Adrenal gland (tissue), 12 donors: ENCODE measurements around the gene DDX59. TPM values are rescaled to one million over a fixed set of nuclear protein-coding genes. Genes with fewer than 3 reads are reported as not detected.

Experiments
- DNase-seq, 7 donors: peaks; one replicate each; pipeline ENCODE4 v3.0.0-alpha.2; 2019 to 2020
- H3K27ac ChIP-seq, 5 donors: fragments of 200-600 bp; sonication (generic) in 4 of 5; 1 replicate in 3 of 5; 2 replicates in 2 of 5; pipeline versions ENCODE4 v1.5.1 to v1.8.0; 2016 to 2020; ENCODE audit warnings: mild to moderate bottlenecking in 1 of 5
- H3K27me3 ChIP-seq: fragments of 200-600 bp; 2 replicates; pipeline ENCODE4 v1.8.0; 2021
- H3K36me3 ChIP-seq, 2 donors: fragments of 200-600 bp; replicated peaks in 1 of 2; 1 replicate in 1 of 2; 2 replicates in 1 of 2; pipeline versions ENCODE4 v1.5.1 to v1.8.0; 2018 to 2022
- H3K4me1 ChIP-seq, 2 donors: fragments of 200-600 bp; replicated peaks in 1 of 2; 1 replicate in 1 of 2; 2 replicates in 1 of 2; pipeline versions ENCODE4 v1.5.1 to v1.8.0; 2018 to 2021
- H3K4me3 ChIP-seq, 4 donors: fragments of 200-600 bp; sonication (generic) in 3 of 4; one replicate each; pipeline ENCODE4 v1.5.1; 2016 to 2018
- H3K9me3 ChIP-seq, 3 donors: fragments of 200-600 bp; sonication (generic) in 1 of 3; replicated peaks in 1 of 3; 1 replicate in 2 of 3; 2 replicates in 1 of 3; pipeline versions ENCODE4 v1.5.1 to v1.8.0; 2016 to 2021
- POLR2A ChIP-seq, 2 donors: fragments of 450-650 bp; IDR thresholded peaks; one replicate each; pipeline ENCODE4 v1.6.1; 2017; ENCODE audit warnings: antibody characterized with exemption in 2 of 2, mild to moderate bottlenecking in 2 of 2, moderate library complexity in 1 of 2
- WGBS, 4 donors: extraction: QIAGEN DNeasy Blood & Tissue Kit in 2 of 4; methylation state at CpG; one replicate each; pipeline versions ENCODE4 v1.1.5 to v1.1.7; 2013 to 2017; 5-methylcytosine and 5-hydroxymethylcytosine counted together
- intact Hi-C, 2 donors: fragments of 100-400 bp; cut with DNase I; formaldehyde crosslinking; loops; one replicate each; pipeline versions ENCODE4 v1.14.1 to v1.15.0; 2022 to 2023
- polyA plus RNA-seq, 3 donors: library from polyadenylated mRNA; stranded (reverse); fragments of 200-250 nt in 2 of 3; fragments of 350-450 nt in 1 of 3; fragmentation: Illumina TruSeq in 1 of 3; extraction: RNeasy Lipid Tissue Mini Kit (QIAGEN cat#74804) in 1 of 3; gene quantifications; one replicate each; pipeline ENCODE4 v1.2.3, GENCODE V29; 2013 to 2014
- total RNA-seq, 9 donors: library from RNA; depleted of rRNA in 4 of 9; stranded (reverse); fragments of >200 nt in 4 of 9; fragments of 120-200 nt in 1 of 9; fragmentation: NEBNext Ultra II Directional in 1 of 9; extraction: Animal tissue kit (Norgen Biotek cat#: 25700) in 1 of 9; gene quantifications; one replicate each; pipeline versions ENCODE4 v1.1.0 to v1.2.4, GENCODE V29; 2013 to 2023
- TF ChIP-seq, protein P1 (sequence below), 6 experiments: fragments of 450-650 bp in 4 of 6; fragments of 200-600 bp in 2 of 6; sonication (generic) in 1 of 6; IDR thresholded peaks; 1 replicate in 5 of 6; 2 replicates in 1 of 6; pipeline versions ENCODE4 v1.5.1 to v1.8.0; 2016 to 2021; ENCODE audit warnings: antibody characterized with exemption in 6 of 6, mild to moderate bottlenecking in 2 of 6, moderate library complexity in 1 of 6
- donor health status: healthy with polysubstance abuse.
- donor health status: Bipolar disorder and iron deficiency.
- donor health status: DM: yes; HTN: yes; CAD: no.
- donor health status: DM: no; HTN: no; CAD: no.
- donor health status: DM: no; HTN: no; CAD: no.
- donor health status: DM: yes; HTN: yes; CAD: no.

The DDX59 gene
- total and polyA plus RNA-seq, 12 donors, result 13.5 to 46.1 (median 25.1) TPM

- Histone ChIP-seq H3K9me3 (no peaks in the 10 kb centered on the region), H3K36me3 (peaks cover 0 to 20% of the 10 kb centered on the region in 2 donors), H3K4me1 (peaks cover 5% of the 10 kb centered on the region in 2 donors), H3K27ac (no peak overlapping the region), H3K27me3 (no peaks in the 10 kb centered on the region), H3K4me3 (no peak overlapping the region)
- intact Hi-C loops, result no loop called here
- 86 to 91% (median 86%) methylated on average over 4 of the region's 4 CpGs for WGBS, 4 donors
- no peak for TF ChIP-seq POLR2A (IDR thresholded peaks at IDR 0.05)
- TF ChIP-seq, protein P1, sequence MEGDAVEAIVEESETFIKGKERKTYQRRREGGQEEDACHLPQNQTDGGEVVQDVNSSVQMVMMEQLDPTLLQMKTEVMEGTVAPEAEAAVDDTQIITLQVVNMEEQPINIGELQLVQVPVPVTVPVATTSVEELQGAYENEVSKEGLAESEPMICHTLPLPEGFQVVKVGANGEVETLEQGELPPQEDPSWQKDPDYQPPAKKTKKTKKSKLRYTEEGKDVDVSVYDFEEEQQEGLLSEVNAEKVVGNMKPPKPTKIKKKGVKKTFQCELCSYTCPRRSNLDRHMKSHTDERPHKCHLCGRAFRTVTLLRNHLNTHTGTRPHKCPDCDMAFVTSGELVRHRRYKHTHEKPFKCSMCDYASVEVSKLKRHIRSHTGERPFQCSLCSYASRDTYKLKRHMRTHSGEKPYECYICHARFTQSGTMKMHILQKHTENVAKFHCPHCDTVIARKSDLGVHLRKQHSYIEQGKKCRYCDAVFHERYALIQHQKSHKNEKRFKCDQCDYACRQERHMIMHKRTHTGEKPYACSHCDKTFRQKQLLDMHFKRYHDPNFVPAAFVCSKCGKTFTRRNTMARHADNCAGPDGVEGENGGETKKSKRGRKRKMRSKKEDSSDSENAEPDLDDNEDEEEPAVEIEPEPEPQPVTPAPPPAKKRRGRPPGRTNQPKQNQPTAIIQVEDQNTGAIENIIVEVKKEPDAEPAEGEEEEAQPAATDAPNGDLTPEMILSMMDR (IDR thresholded peaks at IDR 0.05), result no peak
- no peak for DNase-seq
Observed at GRCh38 chr1:200646515-200646914, 23.2 kb downstream of the DDX59 start.

DNA sequence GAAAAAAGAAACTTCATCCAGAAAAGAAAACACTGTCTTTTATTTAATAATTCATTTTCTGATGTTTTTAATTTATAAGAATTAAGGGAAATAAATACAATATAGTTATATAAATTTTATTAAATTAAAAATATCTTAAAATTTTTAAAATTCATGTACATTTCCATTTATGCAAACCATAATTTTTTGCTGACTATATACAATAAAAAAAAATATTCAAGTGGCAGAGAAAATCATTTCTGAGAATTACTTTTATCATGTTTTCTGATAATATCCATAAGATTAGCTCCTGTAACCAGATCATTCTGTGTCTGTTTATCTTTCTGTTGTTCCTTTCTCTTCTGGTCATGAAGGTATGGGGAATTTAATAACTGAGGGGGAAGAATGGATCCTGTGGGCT is 25.7 kb downstream of the DDX59 start:
- H3K36me3 ChIP-seq, result peaks cover 0 to 11% of the 10 kb centered on the region in 2 donors
- no peak for TF ChIP-seq POLR2A (IDR thresholded peaks at IDR 0.05)
- TF ChIP-seq, protein P1 (IDR thresholded peaks at IDR 0.05), result no peak
- H3K9me3 ChIP-seq, result no peaks in the 10 kb centered on the region
- no peak overlapping the region for H3K27ac ChIP-seq
- H3K27me3 ChIP-seq, result no peaks in the 10 kb centered on the region
- DNase-seq, result no peak
- H3K4me1 ChIP-seq, result peaks cover 26% of the 10 kb centered on the region in 2 donors
- H3K4me3 ChIP-seq, result no peak overlapping the region
- intact Hi-C loops, result no loop called here

- H3K36me3 ChIP-seq, result no peaks in the 10 kb centered on the region
- WGBS, 4 donors, result 81 to 93% (median 90%) methylated on average over 6 of the region's 6 CpGs
Observed at GRCh38 chr1:200642481-200642880, 27.2 kb downstream of the DDX59 start.

DNA sequence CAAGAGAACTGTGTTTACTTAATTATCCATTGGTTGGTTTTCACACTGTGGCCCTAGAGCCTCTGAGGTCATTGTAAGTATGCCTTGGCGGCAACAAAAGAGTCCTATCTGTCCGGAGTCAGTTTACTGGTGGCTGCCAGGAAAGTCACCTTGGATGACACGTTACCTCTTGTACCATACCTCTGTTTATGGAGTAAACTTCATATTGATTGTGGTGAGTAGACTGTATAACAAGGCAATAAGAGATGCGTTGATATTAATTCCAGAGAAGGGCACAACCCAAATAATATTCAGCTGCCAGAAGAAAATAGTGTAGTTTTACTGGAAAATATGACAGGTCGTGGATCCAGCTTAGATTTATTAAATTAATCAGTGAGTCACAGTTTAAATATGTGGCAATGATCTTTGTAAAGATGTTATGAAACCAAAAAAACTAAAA is 28.7 kb downstream of the DDX59 start:
- Histone ChIP-seq H3K9me3 (no peaks in the 10 kb centered on the region), H3K36me3 (no peaks in the 10 kb centered on the region), H3K27ac (peak overlapping the region; percentile 75 to 94 (median 87)), H3K4me3 (no peak overlapping the region), H3K27me3 (no peaks in the 10 kb centered on the region), H3K4me1 (peaks cover 26% of the 10 kb centered on the region in 2 donors)
- WGBS, 4 donors, result 41 to 54% (median 44%) methylated on average over 5 of the region's 5 CpGs
- TF ChIP-seq POLR2A (IDR thresholded peaks at IDR 0.05), result no peak
- intact Hi-C loops, result no loop called here
- DNase-seq, result peak; percentile 33 to 76 (median 59)

More at GRCh38 chr1:200642481-200642880, 27.2 kb downstream of the DDX59 start:
- Histone ChIP-seq H3K4me3 (no peak overlapping the region), H3K9me3 (no peaks in the 10 kb centered on the region), H3K27ac (peak overlapping the region in 3 of 5 donors; percentile 30 to 87 (median 46)), H3K27me3 (no peaks in the 10 kb centered on the region), H3K4me1 (peaks cover 26% of the 10 kb centered on the region in 2 donors)
- TF ChIP-seq POLR2A (IDR thresholded peaks at IDR 0.05), result no peak
- TF ChIP-seq, protein P1 (IDR thresholded peaks at IDR 0.05), result no peak
- no peak for DNase-seq
- intact Hi-C loops, result no loop called here

- intact Hi-C loops, result no loop called here
- Histone ChIP-seq H3K27me3 (no peaks in the 10 kb centered on the region), H3K27ac (peak overlapping the region; percentile 75 to 93 (median 87)), H3K4me3 (no peak overlapping the region), H3K4me1 (peaks cover 26% of the 10 kb centered on the region in 2 donors), H3K9me3 (no peaks in the 10 kb centered on the region), H3K36me3 (no peaks in the 10 kb centered on the region)
- TF ChIP-seq, protein P1 (IDR thresholded peaks at IDR 0.05), result no peak
- TF ChIP-seq POLR2A (IDR thresholded peaks at IDR 0.05), result no peak
- DNase-seq, result no peak
- WGBS, 4 donors, result 78 to 84% (median 80%) methylated on average over 4 of the region's 4 CpGs
Observed at GRCh38 chr1:200640373-200640962, 29.2 kb downstream of the DDX59 start.
